ENCODE data around the gene P4HB.

Gene P4HB

DNA sequence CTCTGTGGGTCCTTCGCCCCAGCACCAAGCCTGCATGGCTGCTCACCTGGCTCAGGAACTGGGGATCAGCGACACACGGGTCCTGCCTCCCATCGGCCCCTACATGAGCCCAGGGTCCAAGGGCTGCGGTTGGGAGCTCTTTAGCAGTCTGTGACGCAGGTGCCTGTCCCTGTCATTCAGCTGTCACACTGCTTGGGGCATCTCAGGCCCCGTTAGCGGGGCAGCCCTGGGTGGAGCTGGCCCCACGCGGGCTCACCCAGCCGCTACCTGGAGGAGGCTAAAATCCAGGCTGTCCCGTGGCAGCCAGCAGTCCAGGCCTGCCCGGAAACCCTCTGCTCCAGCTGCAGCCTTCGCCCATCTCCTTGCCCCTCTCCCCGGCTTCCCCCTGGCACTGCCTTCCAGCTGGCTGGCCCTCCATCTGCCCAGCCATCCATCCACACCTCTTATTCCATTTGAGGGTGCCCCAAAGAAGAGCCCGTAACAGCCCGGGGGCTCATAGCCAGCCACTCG, 53.1 kb downstream of the P4HB start:
- DNase-seq, result no peak

GRCh38 chr17:81806461-81807209, 53.7 kb downstream of the P4HB start:
- no peak for DNase-seq

GRCh38 chr17:81805707-81806460, 54.5 kb downstream of the P4HB start:
- DNase-seq, result no peak

DNA sequence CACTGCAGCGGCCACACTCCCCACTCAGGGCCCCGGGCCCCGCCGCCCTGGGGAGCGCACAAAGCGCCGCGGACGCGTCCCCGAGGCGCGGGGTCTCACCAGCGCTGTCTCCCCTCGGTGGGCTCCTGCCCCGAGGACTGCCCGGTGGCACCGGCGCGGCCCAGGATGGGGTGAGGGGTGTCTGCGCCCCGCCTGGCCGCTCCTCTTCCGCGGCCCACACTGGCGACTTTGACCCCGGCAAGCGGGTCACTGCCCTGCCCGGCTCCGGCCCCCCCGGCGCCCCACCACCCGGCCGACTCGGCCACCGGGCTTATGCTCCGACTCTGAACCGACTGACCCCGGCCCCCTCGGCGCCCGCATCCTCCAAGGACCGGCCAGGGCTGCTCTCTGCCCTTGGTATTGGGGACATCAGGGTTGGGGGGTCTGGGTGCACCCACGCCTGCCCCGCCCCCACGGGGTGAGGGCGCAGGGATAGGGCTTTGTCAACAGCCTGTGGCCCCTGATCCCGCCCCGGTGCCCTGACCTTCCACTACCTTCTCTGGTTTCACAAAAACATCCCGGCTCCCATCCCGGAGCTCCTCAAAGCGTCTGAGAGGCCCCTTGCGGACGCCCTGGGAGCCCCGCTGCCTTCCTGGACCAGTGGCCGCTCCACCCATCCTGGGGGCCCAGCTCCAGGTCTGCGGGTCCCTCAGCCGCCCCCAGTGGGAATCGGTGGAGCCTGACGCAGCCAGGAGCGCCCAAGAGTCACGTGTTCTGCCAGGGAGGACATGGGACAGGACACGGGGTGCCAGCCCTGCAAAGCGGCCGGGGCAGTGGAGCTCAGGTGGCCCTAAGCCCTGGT, 55.6 kb downstream of the P4HB start:
- no peak for DNase-seq

GRCh38 chr17:81803728-81804558, 56.4 kb downstream of the P4HB start, which contains the start of gene GCGR:
TSS of gene GCGR (plus strand) at chr17:81804150. CDS start at chr17:81809019, 4,869 bp downstream.
- DNase-seq, result no peak

- no peak for DNase-seq
Observed at GRCh38 chr17:81802856-81803643, 57.3 kb downstream of the P4HB start.

- DNase-seq, result no peak
Observed at GRCh38 chr17:81802048-81802758, 58.1 kb downstream of the P4HB start.

GRCh38 chr17:81801327-81801726, 59.0 kb downstream of the P4HB start:
- DNase-seq, result no peak

DNA sequence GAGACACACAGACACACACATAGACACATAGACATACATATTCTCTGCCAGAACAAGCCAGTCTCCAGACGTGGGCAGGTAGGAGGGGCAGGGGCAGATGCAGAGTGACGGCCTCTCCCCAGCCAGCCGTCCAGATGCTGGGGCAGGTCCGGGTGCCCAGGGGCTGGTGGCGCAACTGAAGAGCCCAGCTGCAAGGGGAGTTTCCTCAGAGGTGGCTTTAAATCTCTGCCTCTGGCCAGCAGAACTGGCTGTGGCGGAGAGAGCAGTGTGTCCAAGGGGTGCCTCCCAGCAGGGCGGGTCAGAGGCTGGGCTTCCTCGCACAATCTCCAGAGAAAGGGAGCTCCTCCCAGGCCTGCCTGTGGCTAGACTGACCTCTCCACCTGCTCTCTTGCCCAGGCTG, 65.8 kb downstream of the P4HB start:
- DNase-seq, result no peak

GRCh38 chr17:81794074-81794476, 66.3 kb downstream of the P4HB start:
- no peak for DNase-seq

All from NCI-H2227 treated with DMSO at 0.1 percent for 48 hours (cell line).